HEK293 (cell line): Measurements from ENCODE around the gene KCP.

Experiments
- CTCF ChIA-PET: fragments of 350-600 bp; formaldehyde crosslinking; extraction: SDS; loops from one replicate; lab custom pipeline; 2021; ENCODE audit warnings: antibody characterized with exemption; lab: Yijun Ruan, JAX
- POLR2A ChIA-PET: fragments of 300-600 bp; formaldehyde crosslinking; extraction: SDS; loops from one replicate; lab custom pipeline; 2020; ENCODE audit warnings: antibody characterized with exemption, inconsistent platforms; lab: Yijun Ruan, JAX
- H3K27ac ChIP-seq: fragments of 200-500 bp; sonication (Bioruptor generic); 2 replicates; pipeline ENCODE4 v1.5.1; 2014; ENCODE audit warnings: low read depth, low read length, control low read depth, inconsistent platforms; ENCODE audit errors: extremely low read depth
- H3K36me3 ChIP-seq, 2 experiments: fragments of 200-500 bp in 1 of 2; sonication (Bioruptor generic) in 1 of 2; 1 replicate in 1 of 2; 2 replicates in 1 of 2; pipeline ENCODE4 v1.5.1; 2014 to 2017; ENCODE audit warnings: inconsistent platforms in 2 of 2, low read length in 2 of 2; ENCODE audit not compliant: control insufficient read depth in 2 of 2, insufficient read depth in 1 of 2
- H3K4me1 ChIP-seq: fragments of 200-500 bp; sonication (Bioruptor generic); 2 replicates; pipeline ENCODE4 v1.5.1; 2014; ENCODE audit warnings: mild to moderate bottlenecking, low read length, inconsistent platforms; ENCODE audit not compliant: control insufficient read depth, insufficient read depth
- H3K4me3 ChIP-seq: 2 replicates; pipeline ENCODE4 v1.5.1; 2011; ENCODE audit warnings: low read depth, mild to moderate bottlenecking, control low read depth, low read length, moderate library complexity
- H3K9me3 ChIP-seq: fragments of 200-500 bp; sonication (Bioruptor generic); 2 replicates; pipeline ENCODE4 v1.5.1; 2014; ENCODE audit warnings: low read depth, low read length, inconsistent platforms; ENCODE audit not compliant: control insufficient read depth, insufficient read depth
- OSR2 ChIP-seq: fragments of 450-650 bp; formaldehyde crosslinking; IDR thresholded peaks from 2 replicates; pipeline ENCODE4 v1.5.1; 2016; ENCODE audit warnings: missing biosample characterization, missing genetic modification characterization
- SALL2 ChIP-seq: fragments of 450-650 bp; formaldehyde crosslinking; IDR thresholded peaks from 2 replicates; pipeline ENCODE4 v1.5.0; 2017; ENCODE audit warnings: missing biosample characterization, mild to moderate bottlenecking, missing genetic modification characterization, borderline replicate concordance
- WT1 ChIP-seq: fragments of 450-650 bp; formaldehyde crosslinking; IDR thresholded peaks from 2 replicates; pipeline ENCODE4 v1.5.1; 2016; ENCODE audit warnings: missing biosample characterization, missing genetic modification characterization
- ZEB2 ChIP-seq: fragments of 450-650 bp; formaldehyde crosslinking; IDR thresholded peaks from 2 replicates; pipeline ENCODE4 v1.5.1; 2016; ENCODE audit warnings: missing biosample characterization, missing genetic modification characterization
- ZFHX2 ChIP-seq: fragments of 450-650 bp; formaldehyde crosslinking; conservative IDR thresholded peaks from 2 replicates; pipeline ENCODE4 v1.5.1; 2016; ENCODE audit warnings: missing biosample characterization, missing genetic modification characterization
- ZNF521 ChIP-seq: fragments of 450-650 bp; formaldehyde crosslinking; IDR thresholded peaks from 2 replicates; pipeline ENCODE4 v1.5.1; 2017; ENCODE audit warnings: missing biosample characterization, mild to moderate bottlenecking, missing genetic modification characterization
- ZNF560 ChIP-seq: fragments of 450-650 bp; formaldehyde crosslinking; IDR thresholded peaks from 2 replicates; pipeline ENCODE4 v1.5.1; 2017; ENCODE audit warnings: missing biosample characterization, missing genetic modification characterization, borderline replicate concordance
- ZNF629 ChIP-seq: fragments of 450-650 bp; formaldehyde crosslinking; IDR thresholded peaks from 2 replicates; pipeline ENCODE4 v1.5.1; 2017; ENCODE audit warnings: missing biosample characterization, missing genetic modification characterization
- ZNF660 ChIP-seq: fragments of 450-650 bp; IDR thresholded peaks from 2 replicates; pipeline ENCODE4 v1.5.1; 2018; ENCODE audit warnings: missing biosample characterization, mild to moderate bottlenecking, missing genetic modification characterization
- ZNF677 ChIP-seq: fragments of 450-650 bp; IDR thresholded peaks from 2 replicates; pipeline ENCODE4 v1.5.0; 2018; ENCODE audit warnings: missing biosample characterization, mild to moderate bottlenecking, missing genetic modification characterization, moderate library complexity
- ZNF785 ChIP-seq: fragments of 450-650 bp; formaldehyde crosslinking; IDR thresholded peaks from 2 replicates; pipeline ENCODE4 v1.5.1; 2016; ENCODE audit warnings: missing biosample characterization, missing genetic modification characterization
- TF ChIP-seq, protein P1 (sequence below): fragments of 450-650 bp; formaldehyde crosslinking; IDR thresholded peaks from 2 replicates; pipeline ENCODE4 v1.5.1; 2017; ENCODE audit warnings: missing biosample characterization, missing genetic modification characterization
- TF ChIP-seq, protein P2 (sequence below): fragments of 450-650 bp; formaldehyde crosslinking; IDR thresholded peaks from 2 replicates; pipeline ENCODE4 v1.5.1; 2016; ENCODE audit warnings: missing biosample characterization, missing genetic modification characterization, borderline replicate concordance
- TF ChIP-seq, protein P3 (sequence below): fragments of 450-650 bp; formaldehyde crosslinking; IDR thresholded peaks from 2 replicates; pipeline ENCODE4 v1.5.1; 2016; ENCODE audit warnings: missing biosample characterization, missing genetic modification characterization
- TF ChIP-seq, protein P4 (sequence below): fragments of 450-650 bp; formaldehyde crosslinking; IDR thresholded peaks from 2 replicates; pipeline ENCODE4 v1.5.1; 2016; ENCODE audit warnings: missing biosample characterization, missing genetic modification characterization
- TF ChIP-seq, protein P5 (sequence below): fragments of 450-650 bp; formaldehyde crosslinking; IDR thresholded peaks from 2 replicates; pipeline ENCODE4 v1.5.1; 2016; ENCODE audit warnings: missing biosample characterization, missing genetic modification characterization
- TF ChIP-seq, protein P6 (sequence below): fragments of 450-650 bp; formaldehyde crosslinking; IDR thresholded peaks from 2 replicates; pipeline ENCODE4 v1.5.1; 2016; ENCODE audit warnings: missing biosample characterization, missing genetic modification characterization

Gene KCP

DNA sequence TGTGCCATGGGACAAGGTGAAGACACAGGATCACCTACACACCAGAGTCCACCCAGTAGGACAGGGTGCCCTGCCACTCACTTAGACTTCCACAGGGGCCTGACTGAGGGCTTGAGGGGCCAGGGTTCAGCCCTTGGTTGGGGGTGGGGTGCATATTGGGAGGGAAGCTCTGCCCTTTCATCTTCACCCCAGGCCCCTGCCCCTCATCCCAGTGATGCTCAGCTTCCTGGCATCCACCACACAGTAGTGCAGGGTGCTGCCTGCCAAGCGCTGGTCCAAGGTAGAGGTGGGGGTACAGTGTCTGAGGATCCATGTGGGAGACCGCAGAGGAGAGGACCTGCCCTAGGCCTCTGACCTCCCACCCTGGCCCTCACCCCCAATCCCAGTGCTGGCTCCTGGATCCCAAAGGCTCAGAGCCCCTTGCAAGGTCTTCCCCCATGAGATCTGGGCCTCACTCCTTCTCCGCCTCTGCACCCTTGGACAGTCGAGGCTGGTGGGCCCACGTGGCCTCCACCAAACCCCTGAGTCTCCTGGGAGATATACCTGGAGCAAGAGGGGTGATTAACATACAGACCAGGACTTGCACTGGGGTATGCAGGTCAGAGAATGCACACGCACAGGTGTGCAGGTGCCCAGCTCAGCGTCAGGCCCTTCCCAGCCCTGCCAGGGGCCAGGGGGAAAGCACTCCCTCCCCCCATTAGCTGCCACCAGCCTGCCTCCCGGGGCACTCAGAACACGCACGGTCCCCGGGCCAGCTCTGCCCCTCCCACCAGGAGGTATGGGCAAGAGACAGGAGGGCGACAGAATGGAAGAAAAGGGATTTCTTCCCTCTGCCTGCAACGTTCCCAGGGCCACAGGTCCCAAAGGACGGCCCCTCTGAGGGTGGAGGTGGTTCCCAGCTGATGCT, 18.6 kb upstream of the KCP start:
- no peak overlapping the region for H3K27ac ChIP-seq
- H3K36me3 ChIP-seq, result no peaks in the 10 kb centered on the region
- no peak overlapping the region for H3K4me3 ChIP-seq
- ChIA-PET POLR2A (no interaction called here), CTCF (interaction anchor here (1.2 kb wide), 1 partner anchor 163 kb away, joined by 3 read pairs; no protein-coding TSS in a partner anchor)
- TF ChIP-seq ZFHX2 (no peak), SALL2 (tag by site-specific recombination) (no peak), ZEB2 (tag by site-specific recombination) (no peak), ZNF560 (no peak), OSR2 (tag by site-specific recombination) (no peak), ZNF660 (no peak), ZNF677 (no peak), ZNF785 (no peak), WT1 (tag by site-specific recombination) (no peak), ZNF629 (tag by site-specific recombination) (no peak), ZNF521 (tag by site-specific recombination) (no peak)
- TF ChIP-seq, protein P1, sequence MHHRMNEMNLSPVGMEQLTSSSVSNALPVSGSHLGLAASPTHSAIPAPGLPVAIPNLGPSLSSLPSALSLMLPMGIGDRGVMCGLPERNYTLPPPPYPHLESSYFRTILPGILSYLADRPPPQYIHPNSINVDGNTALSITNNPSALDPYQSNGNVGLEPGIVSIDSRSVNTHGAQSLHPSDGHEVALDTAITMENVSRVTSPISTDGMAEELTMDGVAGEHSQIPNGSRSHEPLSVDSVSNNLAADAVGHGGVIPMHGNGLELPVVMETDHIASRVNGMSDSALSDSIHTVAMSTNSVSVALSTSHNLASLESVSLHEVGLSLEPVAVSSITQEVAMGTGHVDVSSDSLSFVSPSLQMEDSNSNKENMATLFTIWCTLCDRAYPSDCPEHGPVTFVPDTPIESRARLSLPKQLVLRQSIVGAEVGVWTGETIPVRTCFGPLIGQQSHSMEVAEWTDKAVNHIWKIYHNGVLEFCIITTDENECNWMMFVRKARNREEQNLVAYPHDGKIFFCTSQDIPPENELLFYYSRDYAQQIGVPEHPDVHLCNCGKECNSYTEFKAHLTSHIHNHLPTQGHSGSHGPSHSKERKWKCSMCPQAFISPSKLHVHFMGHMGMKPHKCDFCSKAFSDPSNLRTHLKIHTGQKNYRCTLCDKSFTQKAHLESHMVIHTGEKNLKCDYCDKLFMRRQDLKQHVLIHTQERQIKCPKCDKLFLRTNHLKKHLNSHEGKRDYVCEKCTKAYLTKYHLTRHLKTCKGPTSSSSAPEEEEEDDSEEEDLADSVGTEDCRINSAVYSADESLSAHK (tag by site-specific recombination), result no peak
- TF ChIP-seq, protein P2, sequence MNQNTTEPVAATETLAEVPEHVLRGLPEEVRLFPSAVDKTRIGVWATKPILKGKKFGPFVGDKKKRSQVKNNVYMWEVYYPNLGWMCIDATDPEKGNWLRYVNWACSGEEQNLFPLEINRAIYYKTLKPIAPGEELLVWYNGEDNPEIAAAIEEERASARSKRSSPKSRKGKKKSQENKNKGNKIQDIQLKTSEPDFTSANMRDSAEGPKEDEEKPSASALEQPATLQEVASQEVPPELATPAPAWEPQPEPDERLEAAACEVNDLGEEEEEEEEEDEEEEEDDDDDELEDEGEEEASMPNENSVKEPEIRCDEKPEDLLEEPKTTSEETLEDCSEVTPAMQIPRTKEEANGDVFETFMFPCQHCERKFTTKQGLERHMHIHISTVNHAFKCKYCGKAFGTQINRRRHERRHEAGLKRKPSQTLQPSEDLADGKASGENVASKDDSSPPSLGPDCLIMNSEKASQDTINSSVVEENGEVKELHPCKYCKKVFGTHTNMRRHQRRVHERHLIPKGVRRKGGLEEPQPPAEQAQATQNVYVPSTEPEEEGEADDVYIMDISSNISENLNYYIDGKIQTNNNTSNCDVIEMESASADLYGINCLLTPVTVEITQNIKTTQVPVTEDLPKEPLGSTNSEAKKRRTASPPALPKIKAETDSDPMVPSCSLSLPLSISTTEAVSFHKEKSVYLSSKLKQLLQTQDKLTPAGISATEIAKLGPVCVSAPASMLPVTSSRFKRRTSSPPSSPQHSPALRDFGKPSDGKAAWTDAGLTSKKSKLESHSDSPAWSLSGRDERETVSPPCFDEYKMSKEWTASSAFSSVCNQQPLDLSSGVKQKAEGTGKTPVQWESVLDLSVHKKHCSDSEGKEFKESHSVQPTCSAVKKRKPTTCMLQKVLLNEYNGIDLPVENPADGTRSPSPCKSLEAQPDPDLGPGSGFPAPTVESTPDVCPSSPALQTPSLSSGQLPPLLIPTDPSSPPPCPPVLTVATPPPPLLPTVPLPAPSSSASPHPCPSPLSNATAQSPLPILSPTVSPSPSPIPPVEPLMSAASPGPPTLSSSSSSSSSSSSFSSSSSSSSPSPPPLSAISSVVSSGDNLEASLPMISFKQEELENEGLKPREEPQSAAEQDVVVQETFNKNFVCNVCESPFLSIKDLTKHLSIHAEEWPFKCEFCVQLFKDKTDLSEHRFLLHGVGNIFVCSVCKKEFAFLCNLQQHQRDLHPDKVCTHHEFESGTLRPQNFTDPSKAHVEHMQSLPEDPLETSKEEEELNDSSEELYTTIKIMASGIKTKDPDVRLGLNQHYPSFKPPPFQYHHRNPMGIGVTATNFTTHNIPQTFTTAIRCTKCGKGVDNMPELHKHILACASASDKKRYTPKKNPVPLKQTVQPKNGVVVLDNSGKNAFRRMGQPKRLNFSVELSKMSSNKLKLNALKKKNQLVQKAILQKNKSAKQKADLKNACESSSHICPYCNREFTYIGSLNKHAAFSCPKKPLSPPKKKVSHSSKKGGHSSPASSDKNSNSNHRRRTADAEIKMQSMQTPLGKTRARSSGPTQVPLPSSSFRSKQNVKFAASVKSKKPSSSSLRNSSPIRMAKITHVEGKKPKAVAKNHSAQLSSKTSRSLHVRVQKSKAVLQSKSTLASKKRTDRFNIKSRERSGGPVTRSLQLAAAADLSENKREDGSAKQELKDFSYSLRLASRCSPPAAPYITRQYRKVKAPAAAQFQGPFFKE (tag by site-specific recombination), result no peak
- TF ChIP-seq, protein P3, sequence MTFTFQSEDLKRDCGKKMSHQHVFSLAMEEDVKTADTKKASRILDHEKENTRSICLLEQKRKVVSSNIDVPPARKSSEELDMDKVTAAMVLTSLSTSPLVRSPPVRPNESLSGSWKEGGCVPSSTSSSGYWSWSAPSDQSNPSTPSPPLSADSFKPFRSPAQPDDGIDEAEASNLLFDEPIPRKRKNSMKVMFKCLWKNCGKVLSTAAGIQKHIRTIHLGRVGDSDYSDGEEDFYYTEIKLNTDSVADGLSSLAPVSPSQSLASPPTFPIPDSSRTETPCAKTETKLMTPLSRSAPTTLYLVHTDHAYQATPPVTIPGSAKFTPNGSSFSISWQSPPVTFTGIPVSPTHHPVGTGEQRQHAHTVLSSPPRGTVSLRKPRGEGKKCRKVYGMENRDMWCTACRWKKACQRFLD (tag by site-specific recombination), result no peak
- TF ChIP-seq, protein P4, sequence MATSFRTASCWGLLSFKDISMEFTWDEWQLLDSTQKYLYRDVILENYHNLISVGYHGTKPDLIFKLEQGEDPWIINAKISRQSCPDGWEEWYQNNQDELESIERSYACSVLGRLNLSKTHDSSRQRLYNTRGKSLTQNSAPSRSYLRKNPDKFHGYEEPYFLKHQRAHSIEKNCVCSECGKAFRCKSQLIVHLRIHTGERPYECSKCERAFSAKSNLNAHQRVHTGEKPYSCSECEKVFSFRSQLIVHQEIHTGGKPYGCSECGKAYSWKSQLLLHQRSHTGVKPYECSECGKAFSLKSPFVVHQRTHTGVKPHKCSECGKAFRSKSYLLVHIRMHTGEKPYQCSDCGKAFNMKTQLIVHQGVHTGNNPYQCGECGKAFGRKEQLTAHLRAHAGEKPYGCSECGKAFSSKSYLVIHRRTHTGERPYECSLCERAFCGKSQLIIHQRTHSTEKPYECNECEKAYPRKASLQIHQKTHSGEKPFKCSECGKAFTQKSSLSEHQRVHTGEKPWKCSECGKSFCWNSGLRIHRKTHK (tag by site-specific recombination), result no peak
- TF ChIP-seq, protein P5, sequence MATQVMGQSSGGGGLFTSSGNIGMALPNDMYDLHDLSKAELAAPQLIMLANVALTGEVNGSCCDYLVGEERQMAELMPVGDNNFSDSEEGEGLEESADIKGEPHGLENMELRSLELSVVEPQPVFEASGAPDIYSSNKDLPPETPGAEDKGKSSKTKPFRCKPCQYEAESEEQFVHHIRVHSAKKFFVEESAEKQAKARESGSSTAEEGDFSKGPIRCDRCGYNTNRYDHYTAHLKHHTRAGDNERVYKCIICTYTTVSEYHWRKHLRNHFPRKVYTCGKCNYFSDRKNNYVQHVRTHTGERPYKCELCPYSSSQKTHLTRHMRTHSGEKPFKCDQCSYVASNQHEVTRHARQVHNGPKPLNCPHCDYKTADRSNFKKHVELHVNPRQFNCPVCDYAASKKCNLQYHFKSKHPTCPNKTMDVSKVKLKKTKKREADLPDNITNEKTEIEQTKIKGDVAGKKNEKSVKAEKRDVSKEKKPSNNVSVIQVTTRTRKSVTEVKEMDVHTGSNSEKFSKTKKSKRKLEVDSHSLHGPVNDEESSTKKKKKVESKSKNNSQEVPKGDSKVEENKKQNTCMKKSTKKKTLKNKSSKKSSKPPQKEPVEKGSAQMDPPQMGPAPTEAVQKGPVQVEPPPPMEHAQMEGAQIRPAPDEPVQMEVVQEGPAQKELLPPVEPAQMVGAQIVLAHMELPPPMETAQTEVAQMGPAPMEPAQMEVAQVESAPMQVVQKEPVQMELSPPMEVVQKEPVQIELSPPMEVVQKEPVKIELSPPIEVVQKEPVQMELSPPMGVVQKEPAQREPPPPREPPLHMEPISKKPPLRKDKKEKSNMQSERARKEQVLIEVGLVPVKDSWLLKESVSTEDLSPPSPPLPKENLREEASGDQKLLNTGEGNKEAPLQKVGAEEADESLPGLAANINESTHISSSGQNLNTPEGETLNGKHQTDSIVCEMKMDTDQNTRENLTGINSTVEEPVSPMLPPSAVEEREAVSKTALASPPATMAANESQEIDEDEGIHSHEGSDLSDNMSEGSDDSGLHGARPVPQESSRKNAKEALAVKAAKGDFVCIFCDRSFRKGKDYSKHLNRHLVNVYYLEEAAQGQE (tag by site-specific recombination), result no peak
- TF ChIP-seq, protein P6, sequence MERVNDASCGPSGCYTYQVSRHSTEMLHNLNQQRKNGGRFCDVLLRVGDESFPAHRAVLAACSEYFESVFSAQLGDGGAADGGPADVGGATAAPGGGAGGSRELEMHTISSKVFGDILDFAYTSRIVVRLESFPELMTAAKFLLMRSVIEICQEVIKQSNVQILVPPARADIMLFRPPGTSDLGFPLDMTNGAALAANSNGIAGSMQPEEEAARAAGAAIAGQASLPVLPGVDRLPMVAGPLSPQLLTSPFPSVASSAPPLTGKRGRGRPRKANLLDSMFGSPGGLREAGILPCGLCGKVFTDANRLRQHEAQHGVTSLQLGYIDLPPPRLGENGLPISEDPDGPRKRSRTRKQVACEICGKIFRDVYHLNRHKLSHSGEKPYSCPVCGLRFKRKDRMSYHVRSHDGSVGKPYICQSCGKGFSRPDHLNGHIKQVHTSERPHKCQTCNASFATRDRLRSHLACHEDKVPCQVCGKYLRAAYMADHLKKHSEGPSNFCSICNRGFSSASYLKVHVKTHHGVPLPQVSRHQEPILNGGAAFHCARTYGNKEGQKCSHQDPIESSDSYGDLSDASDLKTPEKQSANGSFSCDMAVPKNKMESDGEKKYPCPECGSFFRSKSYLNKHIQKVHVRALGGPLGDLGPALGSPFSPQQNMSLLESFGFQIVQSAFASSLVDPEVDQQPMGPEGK (tag by site-specific recombination), result no peak
- H3K9me3 ChIP-seq, result no peaks in the 10 kb centered on the region
- H3K4me1 ChIP-seq, result no peaks in the 10 kb centered on the region
